Activated T-helper 1 cell treated with anti-CD3 and anti-CD28 coated beads, Interleukin-12 subunit alpha, Interleukin-12 subunit beta, Interleukin-2, Interleukin-4 antibody, amounts not matched to agents 30 ng/mL and 10 ng/mL and 1 ng/mL, durations not matched to agents 14 hours and 24 hours and 36 hours (primary cell): ENCODE measurements around the gene BTBD16. TPM values are rescaled to one million over a fixed set of nuclear protein-coding genes. Genes with fewer than 3 reads are reported as not detected.

ENCODE experiments used
- DNase-seq: peaks from one replicate; pipeline ENCODE4 v3.0.0; 2021; ENCODE audit warnings: low spot score
- H3K27ac Mint-ChIP-seq: one replicate; pipeline ENCODE4 v1.8.0; 2021; ENCODE audit warnings: mild to moderate bottlenecking, mixed read lengths
- H3K27me3 Mint-ChIP-seq: one replicate; pipeline ENCODE4 v1.8.0; 2022; ENCODE audit warnings: mild to moderate bottlenecking, moderate library complexity, mixed read lengths; ENCODE audit not compliant: insufficient read depth
- H3K36me3 Mint-ChIP-seq: one replicate; pipeline ENCODE4 v1.8.0; 2021; ENCODE audit warnings: low read depth, mixed read lengths
- H3K4me1 Mint-ChIP-seq: one replicate; pipeline ENCODE4 v1.8.0; 2021; ENCODE audit warnings: low read depth, mixed read lengths
- H3K4me3 Mint-ChIP-seq: one replicate; pipeline ENCODE4 v1.8.0; 2021; ENCODE audit warnings: mild to moderate bottlenecking, moderate library complexity, mixed read lengths
- H3K9me3 Mint-ChIP-seq: one replicate; pipeline ENCODE4 v1.8.0; 2021; ENCODE audit warnings: mixed read lengths
- intact Hi-C: fragments of 100-400 bp; cut with micrococcal nuclease; formaldehyde crosslinking; loops from one replicate; pipeline ENCODE4 v1.15.1; 2024
- total RNA-seq: library from RNA; stranded (reverse); gene quantifications from 2 replicates; pipeline ENCODE4 v1.2.3, GENCODE V29; 2022

BTBD16 gene
- total RNA-seq, 1 donor from 2014 or later = not detected

DNA sequence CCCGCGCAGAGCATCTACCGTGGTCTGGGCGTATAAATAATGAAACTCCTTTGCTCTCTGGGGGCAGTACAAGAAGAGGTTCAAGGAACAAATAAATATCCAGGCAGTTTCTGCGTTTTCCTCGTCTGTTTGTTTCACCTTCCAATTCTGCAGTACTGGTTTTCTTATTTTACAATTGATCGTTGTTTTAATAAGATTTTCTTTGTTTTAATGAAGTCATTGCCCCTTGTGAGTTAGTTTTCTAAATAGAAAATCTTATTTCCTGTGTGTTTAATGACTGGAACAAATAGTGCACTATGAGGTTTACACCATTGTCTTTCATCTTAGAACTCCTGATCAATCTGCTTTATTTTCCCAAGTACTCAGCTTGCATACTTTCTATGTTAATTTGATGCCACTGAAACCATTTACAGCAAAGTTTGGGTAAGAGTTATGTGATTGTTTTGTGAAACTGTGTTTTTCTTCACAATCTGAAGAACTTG, 104.6 kb downstream of the BTBD16 start:
- no peak for DNase-seq
- Mint-ChIP-seq H3K9me3 (peaks cover 4% of the 10 kb centered on the region), H3K4me1 (peaks cover 15% of the 10 kb centered on the region), H3K27ac (peak overlapping the region; percentile 92), H3K27me3 (peaks cover 63% of the 10 kb centered on the region), H3K36me3 (peaks cover 3% of the 10 kb centered on the region), H3K4me3 (peak overlapping the region; percentile 90)
- intact Hi-C loops = loop anchor here (1.0 to 10.0 kb wide), 7 partner anchors 13 to 1521 kb away; partner anchors contain the start of genes ACADSB, IKZF5 and WDR11

DNA sequence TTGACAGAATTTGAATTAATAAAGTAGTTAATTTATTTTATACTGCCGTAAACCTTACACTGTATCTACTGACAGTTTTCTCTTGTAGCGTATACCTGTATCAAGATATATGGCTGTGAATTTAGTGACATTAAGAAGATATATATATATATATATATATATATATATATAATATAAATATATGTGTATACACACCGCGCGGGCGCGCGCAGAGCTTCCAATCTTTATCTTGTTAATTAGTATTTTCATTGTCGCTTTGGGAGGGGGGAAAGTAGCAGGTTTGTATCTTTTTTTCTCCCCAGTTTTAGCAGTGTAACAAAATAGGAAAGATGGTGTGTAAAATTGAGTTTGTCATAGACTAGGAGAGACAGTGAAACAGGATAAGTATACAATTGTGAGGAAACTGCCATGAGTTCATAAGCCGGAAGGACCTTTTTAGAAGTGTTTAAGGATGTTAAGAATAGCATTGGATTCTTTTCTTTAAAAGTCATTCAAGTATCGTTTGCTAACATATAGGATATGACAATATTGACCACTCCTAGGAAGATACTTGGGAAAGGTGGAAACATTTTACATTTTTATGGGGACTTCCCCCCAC, 105.4 kb downstream of the BTBD16 start:
- Mint-ChIP-seq H3K27me3 (peaks cover 60% of the 10 kb centered on the region), H3K4me3 (peak overlapping the region; percentile 45), H3K4me1 (peaks cover 15% of the 10 kb centered on the region)

DNA sequence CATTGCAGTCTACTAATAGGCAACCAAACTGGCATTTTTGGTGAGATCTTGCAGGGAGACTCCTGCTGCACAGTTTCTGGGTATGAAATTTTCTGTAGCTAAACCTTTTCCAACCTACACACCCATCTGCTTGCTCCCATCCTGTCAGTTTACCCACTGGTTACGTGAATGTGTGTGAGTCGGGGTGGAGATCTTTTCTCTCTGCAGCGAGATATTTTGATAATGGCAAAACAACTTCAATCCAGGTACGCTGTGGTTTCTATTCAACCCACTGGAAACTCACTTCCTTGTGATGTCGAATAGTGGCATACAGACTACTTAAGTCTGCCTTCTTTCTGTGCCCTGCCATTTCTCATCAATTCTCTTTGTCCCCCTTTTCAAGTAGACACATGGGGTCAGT, 107.9 kb downstream of the BTBD16 start:
- intact Hi-C loops = loop anchor here (5.0 to 10.0 kb wide), 3 partner anchors 138 to 1524 kb away; partner anchors contain the start of genes ACADSB, IKZF5 and WDR11
- H3K4me3 Mint-ChIP-seq = no peak overlapping the region
- peaks cover 37% of the 10 kb centered on the region for H3K27me3 Mint-ChIP-seq
- no peak for DNase-seq
- no peak overlapping the region for H3K27ac Mint-ChIP-seq
- peaks cover 4% of the 10 kb centered on the region for H3K9me3 Mint-ChIP-seq
- H3K36me3 Mint-ChIP-seq = peaks cover 3% of the 10 kb centered on the region
- H3K4me1 Mint-ChIP-seq = peaks cover 11% of the 10 kb centered on the region

More for the DNA sequence above, 105.4 kb downstream of the BTBD16 start:
- H3K36me3 Mint-ChIP-seq = peaks cover 3% of the 10 kb centered on the region
- H3K9me3 Mint-ChIP-seq = peaks cover 4% of the 10 kb centered on the region
- DNase-seq = no peak
- H3K27ac Mint-ChIP-seq = no peak overlapping the region
- intact Hi-C loops = loop anchor here (5.0 to 10.0 kb wide), 3 partner anchors 141 to 1522 kb away; partner anchors contain the start of genes ACADSB, IKZF5 and WDR11

DNA sequence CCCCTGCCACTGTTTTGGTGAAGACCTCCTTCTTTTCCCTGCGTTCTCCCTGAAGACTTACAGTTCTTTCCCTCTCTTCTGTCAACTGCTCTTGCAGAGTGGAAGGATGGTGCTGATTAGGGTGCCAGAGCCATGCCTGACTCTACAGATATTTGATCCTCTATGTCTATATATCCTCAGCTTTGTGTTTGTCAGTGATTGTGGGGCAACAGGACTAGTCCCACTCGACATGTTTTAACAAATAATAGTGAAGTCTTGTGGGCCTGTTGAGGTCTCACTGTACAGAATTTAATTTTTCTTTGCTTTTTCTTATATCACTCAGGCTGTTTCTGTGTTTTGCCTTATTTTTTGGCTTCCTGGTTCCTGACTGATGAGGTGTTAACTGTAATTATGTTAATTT, 108.4 kb downstream of the BTBD16 start:
- peaks cover 4% of the 10 kb centered on the region for H3K9me3 Mint-ChIP-seq
- no peak for DNase-seq
- H3K4me3 Mint-ChIP-seq = no peak overlapping the region
- H3K36me3 Mint-ChIP-seq = peaks cover 3% of the 10 kb centered on the region
- intact Hi-C loops = loop anchor here (5.0 to 10.0 kb wide), 3 partner anchors 138 to 1525 kb away; partner anchors contain the start of genes ACADSB, IKZF5 and WDR11
- peaks cover 35% of the 10 kb centered on the region for H3K27me3 Mint-ChIP-seq
- H3K4me1 Mint-ChIP-seq = peaks cover 8% of the 10 kb centered on the region
- H3K27ac Mint-ChIP-seq = no peak overlapping the region

DNA sequence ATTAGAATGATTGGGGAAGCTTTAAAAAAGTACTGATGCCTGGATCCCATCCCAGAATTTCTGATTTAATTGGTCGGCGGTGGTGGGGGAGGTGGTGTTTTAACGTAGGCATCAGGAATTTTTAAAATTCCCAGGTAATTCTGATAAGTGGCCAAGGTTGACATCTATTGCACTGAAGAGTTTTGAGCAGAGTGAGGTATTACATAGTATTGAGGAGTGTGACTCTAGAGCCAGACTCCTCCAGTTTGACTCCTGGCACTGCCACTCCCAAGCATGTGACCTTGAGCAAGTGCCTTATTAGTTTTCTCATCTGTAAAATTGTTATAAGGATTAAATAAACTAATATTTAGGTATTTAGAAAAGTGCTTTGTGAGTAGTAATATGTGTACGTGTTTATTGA, 109.6 kb downstream of the BTBD16 start:
- intact Hi-C loops = no loop called here
- Mint-ChIP-seq H3K9me3 (peaks cover 4% of the 10 kb centered on the region), H3K4me3 (no peak overlapping the region), H3K36me3 (peaks cover 3% of the 10 kb centered on the region), H3K27me3 (peaks cover 35% of the 10 kb centered on the region), H3K4me1 (peaks cover 2% of the 10 kb centered on the region), H3K27ac (no peak overlapping the region)
- no peak for DNase-seq

DNA sequence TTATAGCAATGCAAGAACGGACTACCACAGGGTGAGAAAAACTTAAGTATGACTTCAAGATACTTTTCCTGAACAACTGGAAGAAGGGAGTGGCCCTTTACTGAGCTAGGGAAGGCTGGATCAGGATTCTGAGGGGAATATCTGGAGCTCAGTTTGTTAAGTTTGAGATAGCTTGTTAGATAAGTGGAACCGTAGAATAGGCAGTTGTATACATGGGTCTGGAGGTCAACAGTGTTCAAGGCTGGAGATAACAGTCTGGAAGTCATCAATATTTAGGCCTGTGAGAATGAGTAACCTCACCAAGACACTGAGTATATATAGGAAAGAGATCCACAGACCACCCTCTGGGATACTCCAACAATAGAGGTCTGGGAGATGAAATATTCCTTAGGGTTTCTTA, 110.6 kb downstream of the BTBD16 start:
- Mint-ChIP-seq H3K9me3 (peaks cover 4% of the 10 kb centered on the region), H3K4me1 (no peaks in the 10 kb centered on the region), H3K36me3 (peaks cover 3% of the 10 kb centered on the region)

DNA sequence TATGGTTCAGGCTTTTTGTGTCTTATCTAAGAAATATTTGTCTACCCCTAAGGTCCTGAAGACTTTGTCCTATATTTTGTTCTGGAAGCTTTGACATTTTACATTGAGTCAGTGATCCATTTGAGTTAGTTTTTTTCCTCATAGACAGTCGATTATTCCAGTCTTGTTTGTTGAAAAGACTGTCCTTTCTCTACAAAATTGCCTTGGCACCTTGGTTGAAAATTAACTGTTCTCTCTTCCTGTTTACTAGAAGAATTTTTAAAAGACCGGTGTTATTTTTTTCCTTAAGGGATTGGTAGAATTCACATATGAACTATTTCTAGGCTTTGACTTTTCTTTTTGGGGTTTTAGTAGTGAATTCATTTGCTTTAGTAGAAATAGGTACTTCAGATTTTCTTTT, 115.4 kb downstream of the BTBD16 start:
- intact Hi-C loops = no loop called here
- peaks cover 10% of the 10 kb centered on the region for H3K4me1 Mint-ChIP-seq

More for the DNA sequence above, 110.6 kb downstream of the BTBD16 start:
- Mint-ChIP-seq H3K4me3 (no peak overlapping the region), H3K27ac (no peak overlapping the region), H3K27me3 (peaks cover 37% of the 10 kb centered on the region)
- intact Hi-C loops = no loop called here
- DNase-seq = no peak

DNA sequence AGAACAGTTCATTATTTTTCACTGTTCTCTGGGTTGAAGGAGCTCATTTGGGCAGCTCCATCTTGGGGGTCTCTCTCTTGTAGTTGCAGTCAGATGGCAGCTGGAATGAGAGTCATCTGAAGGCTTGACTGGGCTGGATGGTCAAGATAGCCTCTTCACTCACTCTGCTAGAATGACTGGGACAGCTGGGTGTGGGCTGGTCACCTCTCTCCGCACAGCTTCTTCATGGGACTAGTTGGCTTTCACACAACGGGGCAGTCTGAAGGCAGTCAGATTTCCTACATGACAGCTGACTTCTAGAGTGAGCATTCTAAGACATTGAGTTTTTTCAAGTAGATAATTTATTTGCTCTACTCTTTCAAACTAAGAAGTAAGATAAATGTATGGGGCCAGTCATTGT, 116.5 kb downstream of the BTBD16 start:
- Mint-ChIP-seq H3K27me3 (peaks cover 35% of the 10 kb centered on the region), H3K9me3 (no peaks in the 10 kb centered on the region), H3K36me3 (peaks cover 2% of the 10 kb centered on the region), H3K4me3 (no peak overlapping the region), H3K4me1 (peaks cover 10% of the 10 kb centered on the region), H3K27ac (no peak overlapping the region)
- intact Hi-C loops = no loop called here
- DNase-seq = no peak

More for the DNA sequence above, 115.4 kb downstream of the BTBD16 start:
- no peak overlapping the region for H3K27ac Mint-ChIP-seq
- no peaks in the 10 kb centered on the region for H3K9me3 Mint-ChIP-seq
- peaks cover 2% of the 10 kb centered on the region for H3K36me3 Mint-ChIP-seq
- H3K4me3 Mint-ChIP-seq = no peak overlapping the region
- no peak for DNase-seq
- peaks cover 30% of the 10 kb centered on the region for H3K27me3 Mint-ChIP-seq

Other genes with a start within 250 kb of the BTBD16 start
- 4.1 and 5.6 TPM in 2 replicates for gene PLEKHA1, start 103.4 kb downstream of the BTBD16 start, total RNA-seq
- not detected in 2 replicates for gene ARMS2, start 183.4 kb downstream of the BTBD16 start, total RNA-seq
- gene HTRA1, start 190.3 kb downstream of the BTBD16 start, total RNA-seq = not detected in 2 replicates